ENCODE results near the gene C1orf105.
"Not testable (repeated sequence)": the region's sequence is repeated elsewhere in the genome, so short reads cannot be mapped to it uniquely, and the experiment has no call there.

Gene C1orf105, protein sequence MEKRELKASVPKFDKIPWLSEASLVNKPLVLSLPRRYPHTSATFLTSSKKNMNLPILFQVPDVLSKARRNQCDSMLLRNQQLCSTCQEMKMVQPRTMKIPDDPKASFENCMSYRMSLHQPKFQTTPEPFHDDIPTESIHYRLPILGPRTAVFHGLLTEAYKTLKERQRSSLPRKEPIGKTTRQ

GRCh38 chr1:172420385-172420784, at the start of gene C1orf105:
C1orf105 (plus strand) TSS chr1:172420685; CDS start chr1:172420886, 201 bp downstream.
- no peak for DNase-seq

DNA sequence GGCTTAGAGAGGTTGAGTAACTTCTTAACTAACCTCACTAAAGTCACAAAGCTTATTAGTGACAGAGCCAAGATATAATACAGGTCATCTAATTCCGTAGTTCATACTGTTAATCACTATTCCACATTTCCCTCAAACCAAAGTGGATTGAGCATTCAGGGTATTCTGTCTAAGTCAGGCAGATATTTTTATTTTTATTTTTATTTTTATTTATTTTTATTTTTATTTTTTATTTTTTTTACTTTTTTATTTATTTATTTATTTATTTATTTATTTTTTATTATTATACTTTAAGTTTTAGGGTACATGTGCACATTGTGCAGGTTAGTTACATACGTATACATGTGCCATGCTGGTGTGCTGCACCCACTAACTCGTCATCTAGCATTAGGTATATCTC, 48.8 kb upstream of the C1orf105 start:
- not testable (repeated sequence) for DNase-seq

DNA sequence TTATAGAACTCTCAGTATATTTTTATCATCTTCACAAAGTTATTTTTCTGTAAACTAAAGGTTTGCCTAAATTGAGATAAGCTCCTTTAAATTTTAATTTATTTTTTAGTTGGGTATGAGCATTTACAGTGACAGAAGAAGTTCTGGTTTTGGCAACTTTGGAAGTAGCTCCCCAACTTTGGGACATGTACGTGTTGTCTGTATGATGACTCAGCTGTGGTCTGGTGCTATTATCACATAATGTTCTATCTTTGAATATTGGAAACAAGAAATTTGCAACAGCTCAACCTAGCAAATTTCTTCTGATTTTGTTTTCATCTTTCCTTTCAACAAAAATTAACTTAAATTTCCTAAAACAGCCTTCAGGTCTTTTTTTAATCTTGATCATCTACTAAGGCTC, 46.6 kb upstream of the C1orf105 start:
- no peak for DNase-seq

- peak; percentile 67 for DNase-seq
These were observed 45.3 kb upstream of the C1orf105 start for GRCh38 chr1:172375211-172375631.

GRCh38 chr1:172376431-172376830, 44.1 kb upstream of the C1orf105 start:
- no peak for DNase-seq

DNA sequence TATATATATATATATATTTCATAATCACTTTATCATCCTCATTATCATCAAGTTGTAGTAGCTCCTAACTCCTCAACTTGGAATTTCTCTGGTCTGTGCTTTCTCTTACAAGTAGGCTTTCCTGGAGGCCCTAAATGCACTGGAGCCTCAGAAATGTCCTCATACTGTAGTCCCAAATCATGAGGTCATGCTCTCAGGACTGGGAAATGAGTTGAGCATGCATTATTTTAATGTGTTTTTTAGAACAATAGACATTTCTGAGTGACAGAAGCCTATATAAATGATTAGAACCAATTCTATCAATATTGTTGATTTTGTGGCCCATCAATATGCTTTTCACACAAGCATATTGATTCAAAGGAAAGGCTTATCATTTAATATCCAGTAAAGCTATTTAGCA, 42.9 kb upstream of the C1orf105 start:
- DNase-seq: no peak

GRCh38 chr1:172378109-172378760, 42.2 kb upstream of the C1orf105 start:
- no peak for DNase-seq

- DNase-seq: peak; percentile 81
These were observed 39.8 kb upstream of the C1orf105 start for GRCh38 chr1:172380441-172381244.

DNA sequence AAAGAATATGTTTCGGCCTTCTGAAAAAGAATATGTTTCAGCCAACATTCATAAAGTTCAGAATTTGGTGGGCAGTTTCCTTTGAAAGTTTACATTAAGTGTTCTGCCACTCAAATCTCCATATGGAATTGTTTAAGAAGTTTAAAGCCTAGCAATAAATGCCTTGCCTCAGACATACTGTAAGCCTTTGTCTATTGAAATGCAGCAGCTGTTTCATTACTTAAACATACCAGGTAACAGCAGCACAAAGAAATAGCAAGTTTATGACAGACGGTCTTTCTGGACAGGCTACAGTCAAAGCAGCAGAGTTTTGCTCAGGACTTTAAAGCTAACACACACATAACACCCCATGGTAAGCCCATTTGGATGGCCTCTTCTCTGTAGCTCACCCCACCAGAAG, 38.5 kb upstream of the C1orf105 start:
- DNase-seq: no peak

GRCh38 chr1:172382406-172382805, 38.1 kb upstream of the C1orf105 start:
- DNase-seq: no peak

- no peak for DNase-seq
These were observed 37.5 kb upstream of the C1orf105 start for GRCh38 chr1:172382990-172383389.

DNA sequence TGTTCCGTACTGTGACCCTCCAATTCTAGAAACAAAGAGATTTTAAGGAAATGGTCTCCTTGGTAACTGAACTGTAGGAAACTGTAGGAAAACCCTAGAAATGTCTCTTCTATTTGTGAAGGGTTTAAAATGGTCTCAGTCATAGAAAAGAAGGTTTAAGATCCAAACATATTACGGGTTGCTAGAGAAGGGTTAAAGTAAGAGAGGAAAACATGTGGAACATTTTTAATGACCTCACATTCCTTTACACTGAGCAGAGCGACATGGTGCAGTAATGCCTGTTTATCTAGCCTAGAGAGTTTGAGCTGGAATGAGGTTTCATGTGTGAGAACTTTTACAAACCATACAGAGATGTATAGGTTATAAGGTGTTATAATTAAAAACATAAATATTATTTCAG, 36.9 kb upstream of the C1orf105 start:
- DNase-seq: no peak

- no peak for DNase-seq
These were observed 35.8 kb upstream of the C1orf105 start for GRCh38 chr1:172384656-172385055.

DNA sequence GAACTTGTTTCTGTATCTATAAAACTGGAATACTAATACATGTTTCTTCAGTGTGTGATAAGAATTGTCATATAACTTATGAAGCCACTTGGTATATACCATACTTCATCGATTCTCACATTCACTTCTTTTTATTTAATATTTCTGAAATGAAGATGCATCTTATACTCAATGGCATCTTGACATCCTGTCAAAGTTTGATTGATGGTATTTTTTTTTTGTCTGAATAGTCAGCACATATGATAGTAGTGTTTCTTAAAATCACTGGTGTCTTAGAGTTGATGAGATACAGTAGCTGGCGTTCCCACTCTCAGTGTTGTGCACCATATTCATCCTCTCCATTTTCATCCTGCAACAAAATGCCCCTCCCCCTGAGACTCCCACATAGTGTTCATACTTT, 34.4 kb upstream of the C1orf105 start:
- no peak for DNase-seq

DNA sequence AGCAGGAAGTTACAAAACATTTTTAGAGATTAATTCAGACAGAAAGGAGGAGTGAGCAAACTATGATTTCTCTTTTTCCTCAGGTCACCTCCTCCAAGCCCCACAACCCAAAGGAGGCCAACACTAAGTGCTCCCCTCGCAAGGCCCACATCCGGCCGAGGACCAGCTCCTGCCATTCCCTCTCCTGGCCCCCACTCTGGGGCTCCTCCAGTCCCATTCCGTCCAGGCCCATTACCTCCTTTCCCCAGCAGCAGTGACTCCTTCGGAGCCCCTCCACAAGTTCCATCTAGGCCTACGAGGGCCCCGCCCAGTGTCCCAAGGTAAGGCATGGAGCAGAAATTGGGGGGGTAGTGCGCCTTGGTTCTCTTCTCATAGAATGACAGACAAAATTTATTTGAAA, 32.0 kb upstream of the C1orf105 start:
- no peak for DNase-seq

GRCh38 chr1:172390301-172390682, 30.2 kb upstream of the C1orf105 start:
- DNase-seq: no peak

- no peak for DNase-seq
These were observed 29.6 kb upstream of the C1orf105 start for GRCh38 chr1:172390683-172391551.

- DNase-seq: no peak
These were observed 28.5 kb upstream of the C1orf105 start for GRCh38 chr1:172391976-172392375.

- DNase-seq: peak; percentile 45
These were observed 27.1 kb upstream of the C1orf105 start for GRCh38 chr1:172393354-172393753.

DNA sequence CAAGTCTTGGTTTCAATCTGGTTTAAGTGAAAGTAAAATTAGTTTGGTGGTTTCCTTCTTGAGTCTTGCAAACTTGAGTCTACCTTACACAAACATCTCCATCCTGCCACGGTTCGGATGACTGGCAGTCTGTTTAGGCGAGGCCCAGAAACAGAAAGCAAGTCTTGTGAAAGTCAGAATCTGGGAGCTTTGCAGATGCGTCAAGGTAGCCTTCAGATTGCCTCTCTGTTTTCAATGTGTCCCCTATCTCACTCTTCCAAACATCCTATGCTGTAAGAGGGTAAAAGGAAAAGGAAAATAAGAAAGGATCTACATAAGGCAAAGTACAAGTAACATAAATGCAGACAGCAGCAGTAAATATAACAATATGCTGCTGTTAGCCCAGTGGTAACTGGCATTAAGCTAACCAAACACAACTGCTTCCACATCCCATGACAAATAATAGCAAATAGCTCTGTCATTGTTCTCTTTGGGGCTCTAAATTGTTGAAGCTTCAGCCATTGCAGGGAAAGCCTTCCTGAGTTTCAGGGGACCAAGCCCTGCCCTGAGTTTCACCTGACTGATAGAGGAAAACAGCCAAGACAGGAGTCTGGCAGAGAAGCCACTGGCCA, 26.2 kb upstream of the C1orf105 start:
- DNase-seq: peak; percentile 93

- DNase-seq: no peak
These were observed 25.7 kb upstream of the C1orf105 start for GRCh38 chr1:172394811-172395210.

- DNase-seq: no peak
These were observed 24.9 kb upstream of the C1orf105 start for GRCh38 chr1:172395576-172395975.

- DNase-seq: peak; percentile 84
These were observed 23.3 kb upstream of the C1orf105 start for GRCh38 chr1:172397221-172397620.
